HepG2 (cell line): ENCODE results near the gene ETFA. TPM values are rescaled to one million over a fixed set of nuclear protein-coding genes. Genes with fewer than 3 reads are reported as not detected.

ENCODE experiments used
- CC2D1A ChIP-seq: sonication (generic); formaldehyde crosslinking; IDR thresholded peaks from 2 replicates; pipeline ENCODE4 v1.8.1; 2023; ENCODE audit warnings: mild to moderate bottlenecking, missing genetic modification reagents
- HOXA3 ChIP-seq: sonication (generic); formaldehyde crosslinking; IDR thresholded peaks from 2 replicates; pipeline ENCODE4 v1.5.0; 2020; ENCODE audit warnings: missing genetic modification reagents
- MAZ ChIP-seq, 2 experiments: sonication (generic) in 1 of 2; formaldehyde crosslinking in 1 of 2; IDR thresholded peaks; 2 replicates each; pipeline versions ENCODE4 v1.5.0 to v1.6.1; 2012 to 2020; ENCODE audit warnings: low read depth in 2 of 2, mild to moderate bottlenecking in 2 of 2, borderline replicate concordance in 1 of 2, improper control_type of control experiment in 1 of 2, low read length in 1 of 2, missing genetic modification reagents in 1 of 2, moderate library complexity in 1 of 2
- MNT ChIP-seq: fragments of 450-650 bp; IDR thresholded peaks from 2 replicates; pipeline ENCODE4 v1.6.1; 2016
- PRPF4 ChIP-seq: fragments of 200-400 bp; formaldehyde crosslinking; IDR thresholded peaks from 2 replicates; pipeline ENCODE4 v1.6.1; 2016; ENCODE audit warnings: low read length, low read depth; ENCODE audit not compliant: poor library complexity, severe bottlenecking
- RNF2 ChIP-seq: fragments of 450-650 bp; conservative IDR thresholded peaks from 2 replicates; pipeline ENCODE4 v1.6.1; 2016; ENCODE audit warnings: low read depth
- SP2 ChIP-seq: sonication (generic); formaldehyde crosslinking; IDR thresholded peaks from 2 replicates; pipeline ENCODE4 v1.5.1; 2020; ENCODE audit warnings: mild to moderate bottlenecking, missing genetic modification reagents
- TCF7L2 ChIP-seq: IDR thresholded peaks from 2 replicates; pipeline ENCODE4 v1.6.1; 2011; ENCODE audit warnings: mild to moderate bottlenecking, low read depth, low read length, moderate library complexity
- U2AF2 ChIP-seq: fragments of 200-400 bp; formaldehyde crosslinking; IDR thresholded peaks from 2 replicates; pipeline ENCODE4 v1.6.1; 2017; ENCODE audit warnings: low read depth, mild to moderate bottlenecking, low read length
- ZBTB1 ChIP-seq: sonication (generic); formaldehyde crosslinking; IDR thresholded peaks from 2 replicates; pipeline ENCODE4 v1.4.0; 2020; ENCODE audit warnings: missing genetic modification reagents, borderline replicate concordance
- ZKSCAN1 ChIP-seq: fragments of 150-350 bp; IDR thresholded peaks from 2 replicates; pipeline ENCODE4 v1.6.1; 2014; ENCODE audit warnings: low read length
- ZNF256 ChIP-seq: sonication (generic); formaldehyde crosslinking; conservative IDR thresholded peaks from 2 replicates; pipeline ENCODE4 v1.4.0; 2020; ENCODE audit warnings: missing genetic modification reagents
- ZNF333 ChIP-seq: sonication (generic); formaldehyde crosslinking; IDR thresholded peaks from 2 replicates; pipeline ENCODE4 v1.4.0; 2020; ENCODE audit warnings: mild to moderate bottlenecking, missing genetic modification reagents, borderline replicate concordance
- ZNF407 ChIP-seq: sonication (generic); formaldehyde crosslinking; IDR thresholded peaks from one replicate; pipeline ENCODE4 v1.5.1; 2020; ENCODE audit warnings: mild to moderate bottlenecking, missing genetic modification reagents; ENCODE audit errors: not compliant biosample characterization
- ZNF512B ChIP-seq: sonication (generic); formaldehyde crosslinking; IDR thresholded peaks from 2 replicates; pipeline ENCODE4 v1.5.1; 2020; ENCODE audit warnings: missing genetic modification reagents, mild to moderate bottlenecking, borderline replicate concordance
- ZNF713 ChIP-seq: sonication (generic); formaldehyde crosslinking; IDR thresholded peaks from 2 replicates; pipeline ENCODE4 v1.4.0; 2020; ENCODE audit warnings: mild to moderate bottlenecking, missing genetic modification reagents
- polyA plus RNA-seq, 8 experiments: library from polyadenylated mRNA; depleted of rRNA in 3 of 8; stranded (reverse) in 7 of 8; unstranded in 1 of 8; fragments of >200 nt; fragmentation: Illumina TruSeq in 4 of 8; extraction: Trizol in 4 of 8; gene quantifications; 2 replicates each; pipeline versions ENCODE4 v1.2.1 to v1.2.3, GENCODE V29; 2011 to 2016; ENCODE audit warnings: low read depth in 4 of 8, missing spikeins in 1 of 8, mixed read lengths in 1 of 8; ENCODE audit not compliant: insufficient read depth in 1 of 8
- total RNA-seq, 5 experiments: library from RNA; depleted of rRNA; stranded (reverse); fragments of >200 nt; fragmentation: Illumina TruSeq; extraction: Trizol; gene quantifications; 2 replicates each; pipeline ENCODE4 v1.2.3, GENCODE V29; 2016; ENCODE audit warnings: low read depth in 1 of 5

The ETFA gene
- total and polyA plus RNA-seq, 2 of the 13 experiments (the other 11 are each of a cell fraction or from before 2014, with no cell fraction given): 291 to 396 TPM

DNA sequence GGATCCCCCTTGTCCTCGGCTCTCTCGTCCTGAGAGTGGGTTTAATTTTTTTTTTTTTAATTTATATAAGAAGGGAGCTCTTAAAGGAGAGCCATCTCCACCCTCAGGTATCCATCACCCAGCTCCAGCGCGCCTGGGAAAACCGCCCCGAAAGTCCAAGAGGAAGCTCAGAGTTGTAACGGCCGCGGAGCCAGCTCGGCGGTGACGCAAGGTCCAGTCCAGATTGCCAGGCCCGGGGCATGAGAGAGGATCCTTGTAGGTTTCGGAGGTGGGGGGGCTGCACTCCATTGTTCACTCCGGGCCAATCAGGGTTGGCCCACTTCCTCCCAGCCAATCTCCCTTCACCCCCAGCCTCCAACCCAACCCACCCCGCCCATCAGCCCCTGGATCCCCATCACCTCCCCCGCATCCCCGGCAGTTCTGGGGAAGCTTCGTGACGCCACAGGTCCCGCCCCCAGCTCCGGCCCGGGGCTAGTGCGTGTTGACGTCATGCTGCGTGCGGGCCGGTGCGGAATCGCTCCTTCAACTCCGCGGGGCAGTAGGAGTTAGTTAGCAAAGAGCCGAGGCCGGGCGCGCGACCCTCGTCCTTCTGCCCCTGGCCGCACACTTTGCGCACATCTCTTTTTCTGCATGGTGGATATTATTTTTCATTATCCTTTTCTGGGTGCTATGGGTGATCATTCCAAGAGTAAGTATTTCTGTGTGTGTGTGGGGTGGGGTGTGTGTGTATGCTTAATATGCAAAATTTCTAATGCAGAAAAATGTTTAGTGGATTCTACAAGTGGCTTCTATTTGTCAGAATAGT lies 25.2 kb upstream of the ETFA start, which contains the start of gene ISL2 (continued):
- TF ChIP-seq ZNF407 (CRISPR knock-in tag) (no peak), ZNF512B (CRISPR knock-in tag) (peak; percentile 76; the same call in 1 of the 2 replicates), SP2 (CRISPR knock-in tag) (peak; percentile 70), TCF7L2 (no peak), RNF2 (no peak), MNT (no peak), ZBTB1 (no peak), U2AF2 (no peak), HOXA3 (CRISPR knock-in tag) (peak; percentile 96), PRPF4 (no peak), ZNF256 (CRISPR knock-in tag) (no peak), ZKSCAN1 (no peak), CC2D1A (no peak), MAZ (IDR thresholded peaks at IDR 0.05; ENCODE audit: borderline replicate concordance, low read depth, low read length) (peak; percentile 89; the same call in 1 of the 2 replicates), MAZ (CRISPR knock-in tag; IDR thresholded peaks at IDR 0.05; ENCODE audit: low read depth) (peak; percentile 73; the same call in 1 of the 2 replicates), ZNF333 (CRISPR knock-in tag) (no peak), ZNF713 (CRISPR knock-in tag) (no peak)
